H1 (cell line): Measurements from ENCODE around the gene HSPBAP1.

Experiments used
- CBX5 ChIP-seq: fragments of 300-800, 300-1000 bp; sonication (generic); IDR thresholded peaks from 2 replicates; pipeline ENCODE4 v1.7.1; 2016; ENCODE audit warnings: antibody characterized with exemption, low read length, low read depth
- CTBP2 ChIP-seq: IDR thresholded peaks from 2 replicates; pipeline ENCODE4 v1.7.0; 2011; ENCODE audit warnings: borderline replicate concordance, mild to moderate bottlenecking, moderate library complexity, mixed read lengths, low read length; ENCODE audit not compliant: insufficient read depth, insufficient read length
- CTCF ChIP-seq, 3 experiments: IDR thresholded peaks; 1 replicate in 2 of 3; 2 replicates in 1 of 3; pipeline versions ENCODE4 v1.5.1 to v1.6.1; 2011; ENCODE audit warnings: low read length in 3 of 3, mild to moderate bottlenecking in 3 of 3, inconsistent platforms in 2 of 3, low read depth in 1 of 3, moderate library complexity in 1 of 3; ENCODE audit not compliant: insufficient read depth in 1 of 3; ENCODE audit errors: control extremely low read depth in 1 of 3
- EP300 ChIP-seq, 2 experiments: IDR thresholded peaks; 1 replicate in 1 of 2; 2 replicates in 1 of 2; pipeline ENCODE4 v1.6.1; 2011 to 2012; ENCODE audit warnings: low read depth in 2 of 2, low read length in 2 of 2, mild to moderate bottlenecking in 2 of 2, borderline replicate concordance in 1 of 2, inconsistent platforms in 1 of 2, moderate library complexity in 1 of 2
- POLR2A ChIP-seq, 2 experiments: IDR thresholded peaks; 1 replicate in 1 of 2; 2 replicates in 1 of 2; pipeline ENCODE4 v1.6.1; 2011; ENCODE audit warnings: low read depth in 2 of 2, low read length in 2 of 2, mild to moderate bottlenecking in 2 of 2; ENCODE audit errors: control extremely low read depth in 1 of 2
- RFX5 ChIP-seq: IDR thresholded peaks from 2 replicates; pipeline ENCODE4 v1.6.1; 2011; ENCODE audit warnings: low read depth, low read length, improper control_type of control experiment, borderline replicate concordance
- TCF12 ChIP-seq: IDR thresholded peaks from 2 replicates; pipeline ENCODE4 v1.6.1; 2011; ENCODE audit warnings: low read depth, mild to moderate bottlenecking, low read length
- YY1 ChIP-seq: IDR thresholded peaks from 2 replicates; pipeline ENCODE4 v1.6.1; 2011; ENCODE audit warnings: low read depth, mild to moderate bottlenecking, low read length

GRCh38 chr3:122784436-122784835 lies 9.2 kb downstream of the HSPBAP1 start:
- TF ChIP-seq CTBP2, result no peak
- TF ChIP-seq CBX5, result no peak
- no peak for TF ChIP-seq CTCF (IDR thresholded peaks at IDR 0.05; ENCODE audit: control extremely low read depth in 1 of 3, insufficient read depth in 1 of 3, low read depth in 1 of 3, low read length in 3 of 3)
- TF ChIP-seq POLR2A (IDR thresholded peaks at IDR 0.05; ENCODE audit: control extremely low read depth in 1 of 2, low read depth in 2 of 2, low read length in 2 of 2), result no peak
- no peak for TF ChIP-seq EP300 (IDR thresholded peaks at IDR 0.05; ENCODE audit: borderline replicate concordance in 1 of 2, low read depth in 2 of 2, low read length in 2 of 2)
- TF ChIP-seq YY1, result no peak
- no peak for TF ChIP-seq TCF12
- TF ChIP-seq RFX5, result no peak
